NCI-H774 (cell line): ENCODE measurements around the gene SLC25A4.

Source experiments
- DNase-seq: peaks from one replicate; lab custom pipeline; 2025; lab: John Stamatoyannopoulos, UW

Gene SLC25A4

DNA sequence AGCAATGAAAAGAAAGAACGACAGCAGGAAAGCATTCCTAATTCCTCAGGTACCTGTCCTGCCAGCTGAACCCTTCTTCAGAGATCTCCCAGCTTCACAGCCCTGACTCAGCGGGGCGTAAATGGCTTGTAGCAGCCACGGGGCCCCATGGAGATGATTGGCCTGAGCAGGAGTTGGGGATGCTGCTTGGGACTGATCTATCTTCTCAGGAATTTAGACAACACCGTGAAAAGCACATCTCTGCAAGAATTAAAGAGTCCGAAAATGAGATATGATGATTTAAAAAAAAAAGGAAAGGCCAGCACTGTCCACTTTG is 22.5 kb upstream of the SLC25A4 start:
- no peak for DNase-seq

DNA sequence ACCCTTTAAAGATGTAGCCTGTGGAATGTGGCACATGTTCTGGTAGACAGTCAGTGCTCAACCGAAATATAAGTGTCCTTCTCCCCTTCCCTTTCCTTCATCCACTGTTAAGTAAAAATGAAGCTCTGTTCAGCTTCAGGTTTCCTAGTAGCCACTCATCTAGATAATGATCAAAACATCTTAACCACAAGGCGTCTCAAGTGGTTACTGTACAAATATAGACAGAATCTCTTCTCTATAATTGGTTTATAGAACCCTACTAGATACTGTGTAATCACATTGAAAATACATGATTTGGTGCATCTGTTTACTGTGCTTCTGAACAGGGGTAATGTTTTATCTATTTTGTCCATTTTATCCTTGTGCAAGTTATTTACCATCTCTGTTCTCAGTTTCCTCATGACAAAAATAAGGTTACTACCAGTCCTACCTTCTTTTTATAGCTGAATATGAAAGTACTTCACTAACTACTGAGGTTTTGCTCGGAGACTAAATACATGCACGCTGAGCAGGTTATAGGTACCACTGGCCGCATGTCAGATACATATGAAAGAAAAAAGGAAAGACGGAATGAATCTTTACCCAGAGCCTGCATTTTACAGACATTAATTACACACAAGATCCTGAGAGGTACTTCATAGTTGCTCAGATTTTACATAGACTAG is 20.3 kb upstream of the SLC25A4 start:
- no peak for DNase-seq

DNA sequence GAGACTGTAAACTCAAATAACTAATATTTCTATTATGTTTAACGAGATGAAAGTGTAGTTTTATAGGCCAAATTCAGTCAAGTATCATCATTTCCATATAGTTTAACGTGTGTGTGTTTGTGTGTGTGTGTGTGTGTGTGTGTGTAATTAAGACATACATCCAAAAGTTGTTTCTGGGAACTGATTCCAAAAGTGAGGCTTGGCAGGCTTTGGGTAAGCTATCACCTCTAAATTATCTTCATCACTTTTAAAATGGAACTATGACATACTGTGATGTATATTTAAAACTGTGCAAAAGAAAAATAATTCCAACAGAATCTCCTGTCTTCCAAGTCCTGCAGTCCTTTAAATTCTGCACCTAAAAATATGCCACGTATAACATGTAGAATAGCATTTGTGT is 19.1 kb upstream of the SLC25A4 start:
- DNase-seq: no peak

DNA sequence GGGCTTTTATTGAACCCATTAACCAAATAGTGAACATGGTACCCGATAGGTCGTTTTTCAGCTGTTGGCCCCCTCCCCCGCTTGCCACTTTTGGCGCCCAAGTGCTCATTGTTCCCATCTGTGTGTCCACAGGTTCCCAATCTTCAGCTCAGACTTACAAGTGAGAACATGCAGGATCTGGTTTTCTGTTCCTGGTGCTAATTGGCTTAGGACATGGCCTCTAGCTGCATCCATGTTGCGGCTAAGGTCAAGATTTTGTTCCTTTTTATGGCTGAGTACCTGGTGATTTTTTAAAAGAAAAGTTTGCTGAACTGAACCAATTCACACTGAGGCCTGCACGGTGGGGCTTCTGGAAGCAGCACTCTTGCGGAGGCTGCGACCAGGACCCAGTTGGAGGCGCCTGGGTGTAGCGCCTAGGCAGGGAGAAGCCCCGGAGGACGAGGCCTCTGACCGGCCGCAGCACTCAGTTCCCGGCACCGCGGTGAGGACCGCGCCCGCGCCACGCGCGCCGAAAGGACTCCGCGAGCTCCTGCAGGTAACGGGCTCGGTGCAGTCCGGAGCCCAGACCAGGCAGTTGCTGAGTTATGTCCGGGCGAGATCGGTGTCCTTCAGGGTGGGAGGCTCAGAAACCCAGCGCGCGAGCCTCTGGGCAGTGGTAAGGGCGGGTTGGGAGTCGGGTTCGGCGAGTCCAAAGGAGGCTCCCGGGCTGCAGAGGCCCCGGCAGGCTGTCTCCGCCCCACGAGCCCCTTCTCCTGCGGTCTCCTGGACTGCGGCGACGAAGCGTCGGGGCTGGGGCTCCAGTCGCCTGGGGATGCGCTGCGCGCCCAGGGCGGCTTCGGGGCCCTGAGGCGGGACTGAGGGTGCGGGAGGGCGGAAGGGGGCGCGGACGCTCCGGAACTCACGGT is 15.8 kb upstream of the SLC25A4 start:
- DNase-seq: no peak

DNA sequence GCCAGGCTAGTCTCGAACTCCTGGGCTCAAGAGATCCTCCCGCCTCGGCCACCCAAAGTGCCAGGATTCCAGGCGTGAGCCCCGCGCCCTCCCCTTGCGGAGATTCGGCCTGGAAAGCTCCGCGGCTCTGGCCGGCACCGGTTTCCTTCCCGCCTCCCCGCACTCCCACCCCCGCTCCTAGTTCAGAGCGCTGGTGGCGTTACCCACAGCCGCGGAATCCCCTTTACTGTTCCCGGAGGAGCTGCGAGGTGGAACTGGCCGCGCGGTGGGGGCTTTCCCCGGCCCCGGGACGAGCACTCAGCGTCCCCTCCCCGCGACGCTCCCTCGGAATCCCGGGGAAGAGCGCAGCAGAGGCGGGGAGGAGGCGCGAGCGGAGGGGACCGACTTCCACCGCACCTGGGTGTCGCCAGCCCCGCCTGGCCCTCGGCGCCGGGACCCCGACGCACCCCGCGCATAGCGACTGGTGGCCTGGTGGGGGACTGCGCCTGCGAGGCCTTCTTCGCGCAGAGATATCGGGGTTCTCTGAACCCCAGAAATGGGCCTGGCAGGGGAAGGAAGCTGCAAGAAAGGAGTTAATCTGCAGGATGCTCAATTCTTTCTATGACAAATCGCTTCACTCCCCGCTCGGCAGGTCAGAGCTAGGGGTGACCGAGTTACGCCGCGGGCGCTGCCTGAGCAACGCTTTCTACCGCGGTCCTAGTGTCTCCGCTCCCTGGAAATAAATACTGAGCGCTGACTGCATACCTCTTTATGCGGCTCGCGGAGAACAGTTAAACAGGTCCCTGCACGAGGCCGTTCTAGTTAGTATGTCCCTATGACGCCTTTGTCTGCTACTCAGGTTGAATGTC is 14.6 kb upstream of the SLC25A4 start:
- DNase-seq: no peak

DNA sequence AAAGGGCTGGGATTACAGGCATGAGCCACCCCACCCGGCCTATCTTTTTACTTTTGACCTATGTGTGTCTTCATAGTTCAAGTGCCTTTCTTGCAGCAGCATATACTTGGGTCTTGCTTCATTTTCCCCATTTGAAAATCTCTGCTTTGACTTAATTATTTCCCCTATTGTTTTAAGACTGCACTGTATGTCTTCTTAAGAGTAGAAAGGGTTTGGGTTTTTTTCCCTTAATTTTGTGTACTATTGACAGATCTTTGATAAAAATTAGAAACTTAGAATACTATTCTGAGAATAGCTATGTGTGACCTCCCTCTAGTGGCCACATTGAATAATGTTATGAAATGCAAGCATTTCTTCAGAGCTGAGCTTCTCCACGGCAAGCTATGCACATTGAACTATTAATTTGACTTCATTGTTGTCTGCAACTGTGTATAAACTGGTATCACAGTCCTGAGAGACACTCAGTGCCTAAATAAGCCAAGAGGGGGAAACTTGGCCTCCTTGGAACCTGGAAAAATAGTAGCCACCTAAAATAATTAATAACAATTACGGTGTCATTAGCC is 8.7 kb upstream of the SLC25A4 start:
- DNase-seq: no peak

- DNase-seq: no peak
Measured at GRCh38 chr4:185137233-185137925, 5.7 kb upstream of the SLC25A4 start.

GRCh38 chr4:185138161-185138560 is 4.9 kb upstream of the SLC25A4 start:
- DNase-seq: no peak

GRCh38 chr4:185139736-185140135 is 3.3 kb upstream of the SLC25A4 start:
- DNase-seq: no peak

DNA sequence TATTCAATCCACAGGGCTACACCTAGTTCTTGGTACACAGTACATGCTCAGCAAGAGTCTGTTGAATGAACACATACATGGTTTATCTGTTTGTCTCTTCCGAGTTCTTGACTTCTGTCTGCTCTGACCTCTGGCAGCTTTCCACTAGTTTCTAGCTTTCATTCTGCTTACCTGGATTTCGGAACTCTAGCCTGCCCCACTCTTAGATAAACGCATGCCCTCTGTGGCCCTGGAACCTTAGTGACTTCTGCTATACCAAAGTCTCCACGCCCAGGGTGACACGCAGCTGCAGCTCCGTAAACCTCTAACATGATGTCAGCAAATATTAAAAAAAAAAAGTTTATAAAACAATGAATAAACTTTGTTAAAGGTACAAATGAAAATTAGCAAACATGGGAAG is 1.3 kb upstream of the SLC25A4 start:
- no peak for DNase-seq

- no peak for DNase-seq
Measured at GRCh38 chr4:185142564-185142911, 528 bp upstream of the SLC25A4 start.

DNA sequence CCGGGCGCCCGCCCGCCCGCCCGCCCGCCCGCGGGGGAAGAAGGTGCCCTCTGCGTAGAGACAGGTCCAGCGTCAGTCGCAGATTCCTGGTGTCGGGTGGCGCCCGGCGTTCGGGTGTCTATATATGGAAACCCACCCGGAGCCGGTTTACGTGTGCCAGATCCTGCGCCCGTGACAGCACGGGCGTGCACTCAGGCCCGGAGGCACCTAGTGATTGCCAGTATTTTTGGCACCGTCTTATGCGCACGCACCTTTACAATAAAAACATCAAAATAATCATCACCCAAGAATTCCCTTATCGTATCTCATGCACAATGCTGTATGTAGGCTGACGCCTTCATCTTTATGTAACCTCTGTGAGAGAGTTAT is 519 bp downstream of the SLC25A4 start:
- DNase-seq: no peak

DNA sequence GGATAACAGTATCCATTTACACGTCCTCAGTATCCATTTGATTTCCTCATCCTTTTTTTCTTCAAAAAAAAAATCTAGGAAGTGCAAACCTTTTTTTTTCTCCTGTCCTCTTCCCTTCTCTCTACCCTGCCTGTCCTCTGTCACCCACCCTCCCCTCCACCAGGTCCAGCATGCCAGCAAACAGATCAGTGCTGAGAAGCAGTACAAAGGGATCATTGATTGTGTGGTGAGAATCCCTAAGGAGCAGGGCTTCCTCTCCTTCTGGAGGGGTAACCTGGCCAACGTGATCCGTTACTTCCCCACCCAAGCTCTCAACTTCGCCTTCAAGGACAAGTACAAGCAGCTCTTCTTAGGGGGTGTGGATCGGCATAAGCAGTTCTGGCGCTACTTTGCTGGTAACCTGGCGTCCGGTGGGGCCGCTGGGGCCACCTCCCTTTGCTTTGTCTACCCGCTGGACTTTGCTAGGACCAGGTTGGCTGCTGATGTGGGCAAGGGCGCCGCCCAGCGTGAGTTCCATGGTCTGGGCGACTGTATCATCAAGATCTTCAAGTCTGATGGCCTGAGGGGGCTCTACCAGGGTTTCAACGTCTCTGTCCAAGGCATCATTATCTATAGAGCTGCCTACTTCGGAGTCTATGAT is 1.7 kb downstream of the SLC25A4 start:
- no peak for DNase-seq

GRCh38 chr4:185145572-185145971 is 2.5 kb downstream of the SLC25A4 start:
- no peak for DNase-seq

GRCh38 chr4:185149392-185149791 is 6.3 kb downstream of the SLC25A4 start:
- DNase-seq: no peak

DNA sequence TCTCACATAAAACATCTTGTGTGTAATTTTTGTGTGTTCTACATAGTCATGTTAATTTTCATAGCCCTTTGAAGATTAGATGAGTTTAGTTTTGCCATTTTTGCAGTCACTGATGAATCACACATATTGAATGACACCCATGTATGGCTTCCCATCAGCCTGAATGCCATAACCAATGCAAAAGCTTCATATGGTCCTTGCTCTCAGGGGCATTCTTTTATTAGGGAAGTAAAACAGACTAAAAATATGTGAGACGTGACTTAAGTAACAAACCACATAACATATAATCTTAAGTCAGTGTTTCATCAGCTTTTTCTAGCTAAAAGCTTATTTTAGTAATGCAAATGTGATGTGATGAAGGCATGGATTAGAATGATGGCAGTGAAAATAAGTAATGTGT is 8.2 kb downstream of the SLC25A4 start:
- DNase-seq: no peak

- no peak for DNase-seq
Measured at GRCh38 chr4:185165605-185166063, 22.6 kb downstream of the SLC25A4 start.

DNA sequence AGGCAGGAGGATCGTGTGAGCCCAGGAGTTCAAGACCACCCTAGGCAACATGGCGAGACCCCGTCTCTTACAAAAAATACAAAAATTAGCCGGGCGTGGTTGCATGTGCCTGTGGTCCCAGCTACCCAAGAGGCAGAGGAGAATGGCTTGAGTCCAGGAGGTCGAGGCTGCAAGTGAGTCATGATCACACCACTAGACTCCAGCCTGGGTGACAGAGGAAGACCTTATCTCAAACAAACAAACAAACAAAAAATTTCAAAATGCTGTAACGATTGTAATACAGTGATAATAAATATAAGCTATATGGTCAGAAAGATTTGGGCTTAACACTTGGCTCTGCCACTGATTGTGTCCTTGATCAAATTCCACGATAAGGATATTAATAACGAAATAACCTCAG is 24.2 kb downstream of the SLC25A4 start:
- no peak for DNase-seq

DNA sequence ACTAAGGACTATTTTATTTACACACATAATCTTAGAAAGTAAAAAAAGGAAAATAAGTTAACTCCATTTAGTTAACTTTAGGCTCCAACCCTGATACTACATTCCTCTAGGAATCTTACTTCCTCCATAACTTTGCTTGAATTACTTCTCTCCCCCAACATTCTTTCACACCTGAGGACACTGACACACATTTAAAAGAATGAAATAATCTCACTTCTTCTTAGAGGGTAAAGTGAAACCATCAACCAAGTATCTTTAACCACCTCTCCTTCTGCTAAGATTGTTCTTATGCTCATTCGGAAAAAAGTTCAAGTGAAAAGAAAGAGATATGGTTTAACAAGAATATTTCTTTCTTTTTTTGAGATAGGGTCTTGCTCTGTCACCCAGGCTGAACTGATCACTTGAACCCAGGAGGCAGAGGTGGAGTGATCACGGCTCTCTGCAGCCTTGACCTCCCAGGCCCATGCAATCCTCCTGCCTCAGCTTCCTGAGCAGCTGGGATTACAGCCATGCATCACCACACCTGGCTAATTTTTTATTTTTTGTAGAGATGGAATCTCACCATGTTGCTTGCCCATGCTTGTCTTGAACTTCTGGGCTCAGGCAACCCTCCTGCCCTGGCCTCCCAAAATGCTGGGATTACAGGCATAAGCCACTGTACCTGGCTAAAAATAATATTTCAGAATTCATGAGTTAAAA is 28.5 kb downstream of the SLC25A4 start:
- DNase-seq: no peak

- DNase-seq: no peak
Measured at GRCh38 chr4:185179488-185179887, 36.4 kb downstream of the SLC25A4 start.

DNA sequence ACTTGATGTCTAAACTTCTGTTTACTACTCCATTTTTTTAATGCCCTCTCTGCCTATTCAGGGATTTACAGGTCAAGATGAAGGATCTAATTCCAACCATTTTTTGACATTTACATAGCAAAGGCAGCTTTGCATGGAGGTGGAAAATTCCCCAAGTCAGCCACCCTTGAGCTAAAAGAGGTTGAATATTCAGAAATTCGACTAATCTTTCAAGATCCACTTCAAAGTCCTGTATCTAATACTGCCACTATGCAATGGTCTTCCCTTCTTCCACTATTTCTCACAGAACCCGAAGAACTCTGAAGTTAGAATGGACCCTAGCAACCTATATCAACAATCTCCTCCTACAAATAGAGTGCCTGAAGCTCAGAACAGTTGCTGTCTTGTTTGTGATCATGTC is 39.2 kb downstream of the SLC25A4 start:
- no peak for DNase-seq
